Epithelial cell of proximal tubule (primary cell): ENCODE measurements around the gene SLAMF6. TPM values are rescaled to one million over a fixed set of nuclear protein-coding genes. Genes with fewer than 3 reads are reported as not detected.

ENCODE experiments used
- DNase-seq: peaks from one replicate; pipeline ENCODE4 v3.0.0-alpha.2; 2011; ENCODE audit warnings: low read depth
- H3K4me3 ChIP-seq: 2 replicates; pipeline ENCODE4 v1.5.1; 2011; ENCODE audit warnings: low read depth, mild to moderate bottlenecking, low read length
- total RNA-seq: library from RNA; depleted of rRNA; stranded (reverse); fragments of >200 nt; gene quantifications from 2 replicates; pipeline ENCODE4 v1.2.3, GENCODE V29; 2015
- TF ChIP-seq, protein P1 (sequence below): conservative IDR thresholded peaks from 2 replicates; pipeline ENCODE4 v1.5.1; 2012; ENCODE audit warnings: low read depth, mild to moderate bottlenecking, low read length

The SLAMF6 gene
- total RNA-seq, 1 donor from 2014 or later, result not detected

DNA sequence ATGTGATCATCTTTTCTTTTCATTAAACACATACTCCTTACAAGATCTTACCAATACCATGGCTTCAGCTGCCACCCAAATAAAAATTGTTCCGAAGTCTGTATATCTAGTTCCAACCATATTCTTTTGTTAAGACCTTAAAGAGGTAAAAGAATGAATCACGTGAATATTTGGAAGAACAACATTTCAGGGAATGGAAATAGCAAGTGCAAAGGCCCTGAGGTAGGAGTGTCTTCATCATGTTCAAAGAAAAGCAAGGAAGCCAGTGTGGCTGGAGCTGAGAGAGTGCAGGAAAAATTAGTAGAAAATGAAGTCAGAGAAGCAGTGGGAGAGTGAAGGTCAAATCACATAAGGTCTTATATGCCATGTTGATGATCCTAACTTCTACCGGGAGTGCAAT, 50.9 kb downstream of the SLAMF6 start:
- no peak for DNase-seq
- TF ChIP-seq, protein P1, sequence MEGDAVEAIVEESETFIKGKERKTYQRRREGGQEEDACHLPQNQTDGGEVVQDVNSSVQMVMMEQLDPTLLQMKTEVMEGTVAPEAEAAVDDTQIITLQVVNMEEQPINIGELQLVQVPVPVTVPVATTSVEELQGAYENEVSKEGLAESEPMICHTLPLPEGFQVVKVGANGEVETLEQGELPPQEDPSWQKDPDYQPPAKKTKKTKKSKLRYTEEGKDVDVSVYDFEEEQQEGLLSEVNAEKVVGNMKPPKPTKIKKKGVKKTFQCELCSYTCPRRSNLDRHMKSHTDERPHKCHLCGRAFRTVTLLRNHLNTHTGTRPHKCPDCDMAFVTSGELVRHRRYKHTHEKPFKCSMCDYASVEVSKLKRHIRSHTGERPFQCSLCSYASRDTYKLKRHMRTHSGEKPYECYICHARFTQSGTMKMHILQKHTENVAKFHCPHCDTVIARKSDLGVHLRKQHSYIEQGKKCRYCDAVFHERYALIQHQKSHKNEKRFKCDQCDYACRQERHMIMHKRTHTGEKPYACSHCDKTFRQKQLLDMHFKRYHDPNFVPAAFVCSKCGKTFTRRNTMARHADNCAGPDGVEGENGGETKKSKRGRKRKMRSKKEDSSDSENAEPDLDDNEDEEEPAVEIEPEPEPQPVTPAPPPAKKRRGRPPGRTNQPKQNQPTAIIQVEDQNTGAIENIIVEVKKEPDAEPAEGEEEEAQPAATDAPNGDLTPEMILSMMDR, result no peak
- no peak overlapping the region for H3K4me3 ChIP-seq

DNA sequence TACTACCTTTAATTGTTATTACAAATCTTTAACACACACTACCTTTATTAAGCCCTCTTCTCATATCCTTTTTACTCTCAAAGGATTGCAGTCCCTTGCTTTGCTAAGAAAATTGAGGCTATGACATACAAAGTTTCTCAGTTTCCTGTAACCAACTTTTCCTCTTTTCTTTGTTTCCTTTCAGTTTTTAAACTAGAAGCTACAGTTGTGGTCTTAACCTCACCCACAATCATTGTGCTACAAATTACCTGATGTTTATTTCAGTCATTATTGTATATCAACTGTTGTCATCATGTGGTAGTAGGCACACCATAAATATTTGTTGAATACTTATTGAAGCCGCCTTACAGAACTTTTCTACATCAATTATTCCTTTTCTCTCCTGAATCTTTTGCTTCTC, 51.8 kb downstream of the SLAMF6 start:
- TF ChIP-seq, protein P1, result no peak
- no peak for DNase-seq
- H3K4me3 ChIP-seq, result no peak overlapping the region

DNA sequence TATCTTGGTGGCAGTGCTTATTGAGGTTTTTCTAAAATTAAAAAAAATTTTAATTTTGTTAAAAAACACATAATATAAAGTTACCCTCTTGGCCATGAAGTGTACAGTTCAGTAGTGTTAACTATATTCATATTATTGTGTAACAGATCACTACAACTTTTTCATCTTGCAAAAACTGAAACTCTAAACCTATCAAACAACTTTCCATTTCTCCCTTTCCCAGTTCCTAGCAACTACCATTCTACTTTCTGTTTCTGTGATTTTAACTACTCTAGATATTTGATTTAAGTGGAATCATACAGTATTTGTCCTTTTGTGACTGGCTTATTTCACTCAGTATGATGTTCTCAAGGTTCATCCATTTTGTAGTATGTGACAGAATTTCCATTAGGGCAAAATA, 55.5 kb downstream of the SLAMF6 start:
- no peak overlapping the region for H3K4me3 ChIP-seq
- DNase-seq, result no peak
- TF ChIP-seq, protein P1, result no peak

DNA sequence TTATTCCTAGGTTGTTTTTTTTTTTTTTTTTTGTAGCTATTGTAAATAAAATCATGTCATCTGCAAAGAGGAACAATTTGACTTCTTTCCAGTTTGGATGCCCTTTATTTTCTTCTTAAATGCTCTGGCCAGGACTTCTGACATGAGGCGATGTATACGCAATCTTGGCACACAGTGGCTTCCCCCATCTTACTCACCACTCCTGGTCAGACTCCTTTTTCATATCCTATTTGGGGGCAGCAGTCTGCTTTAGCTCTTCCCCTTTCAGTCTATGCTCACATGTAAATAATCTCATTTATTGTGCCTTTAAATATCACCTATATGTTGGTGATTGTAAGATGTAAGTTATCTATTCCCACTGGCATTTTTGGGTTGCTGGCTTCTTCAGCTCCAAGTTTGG, 56.1 kb downstream of the SLAMF6 start:
- TF ChIP-seq, protein P1, result no peak
- no peak overlapping the region for H3K4me3 ChIP-seq
- no peak for DNase-seq

DNA sequence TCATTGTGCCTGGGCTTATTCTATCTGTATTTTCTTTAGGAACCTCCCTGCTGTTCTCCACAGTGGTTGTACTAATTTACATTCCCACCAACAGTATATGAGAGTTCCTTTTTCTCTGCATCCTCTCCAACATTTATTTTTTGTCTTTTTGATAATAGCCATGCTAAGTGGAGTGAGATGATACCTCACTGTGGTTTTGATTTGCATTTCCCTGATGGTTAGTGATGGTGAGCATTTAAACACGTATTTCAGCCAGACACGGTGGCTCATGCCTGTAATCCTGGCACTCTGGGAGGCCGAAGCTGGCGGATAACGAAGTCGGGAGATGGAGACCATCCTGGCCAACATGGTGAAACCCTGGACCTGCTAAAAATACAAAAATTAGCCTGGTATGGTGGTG, 57.9 kb downstream of the SLAMF6 start:
- DNase-seq, result no peak
- H3K4me3 ChIP-seq, result no peak overlapping the region
- TF ChIP-seq, protein P1, result no peak

DNA sequence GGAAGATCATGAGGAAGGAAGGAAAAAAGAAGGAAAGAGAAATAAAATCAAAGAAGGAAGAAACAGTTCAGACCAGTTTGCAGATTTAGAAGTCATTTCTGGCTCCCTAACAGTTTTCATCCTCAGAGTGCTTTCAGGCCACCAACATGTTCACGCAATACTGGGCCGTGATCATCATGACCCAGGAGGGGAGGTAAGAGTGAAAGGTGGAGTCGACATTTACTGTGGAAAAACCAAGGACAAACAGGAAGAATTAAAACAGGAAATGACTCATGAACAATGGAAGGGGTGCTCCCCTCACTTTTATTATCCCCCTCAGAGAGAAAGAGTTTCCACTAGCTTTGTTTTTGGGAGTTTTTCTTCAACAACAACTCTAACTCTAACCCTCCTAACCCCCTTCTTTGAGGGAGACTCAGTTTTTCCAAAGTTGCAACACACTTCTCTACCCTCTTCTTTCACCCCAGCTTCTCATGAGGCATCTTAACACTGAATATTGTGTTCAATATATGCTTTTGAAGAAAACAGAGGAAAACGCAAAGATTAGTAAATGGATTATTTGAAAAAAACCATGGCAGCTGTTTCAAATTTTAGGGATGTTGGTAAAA, 62.3 kb downstream of the SLAMF6 start:
- H3K4me3 ChIP-seq, result no peak overlapping the region
- no peak for DNase-seq
- TF ChIP-seq, protein P1, result no peak

DNA sequence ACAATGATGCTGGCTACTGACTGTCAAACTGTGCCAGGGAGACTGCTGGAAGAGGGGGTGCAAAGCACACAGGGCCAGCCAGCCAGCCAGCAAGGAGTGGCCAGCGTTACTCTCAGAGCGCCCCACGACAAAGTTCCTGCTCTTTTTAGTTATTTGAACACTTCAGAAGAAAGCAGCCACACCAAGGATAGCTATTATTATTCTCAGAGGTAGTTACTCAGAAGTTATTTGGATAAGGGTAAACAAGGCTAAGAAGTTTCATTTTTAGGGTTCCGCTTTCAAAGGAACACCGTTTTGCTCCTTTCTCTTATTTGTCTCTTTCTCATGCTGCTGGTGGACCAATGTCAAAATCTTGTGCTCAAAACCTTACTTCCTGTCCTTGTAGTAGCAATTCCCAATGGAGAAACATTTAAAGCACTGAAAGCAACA, 62.8 kb downstream of the SLAMF6 start:
- no peak overlapping the region for H3K4me3 ChIP-seq
- TF ChIP-seq, protein P1, result no peak
- no peak for DNase-seq
